Amygdala (tissue), 56 donors: ENCODE data around the gene FGD6.
"Not testable (repeated sequence)": the region's sequence is repeated elsewhere in the genome, so short reads cannot be mapped to it uniquely, and the experiment has no call there.

Experiments
- DNase-seq, 56 donors: peaks; one replicate each; lab custom pipeline; 2025; lab: John Stamatoyannopoulos, UW

FGD6 gene

DNA sequence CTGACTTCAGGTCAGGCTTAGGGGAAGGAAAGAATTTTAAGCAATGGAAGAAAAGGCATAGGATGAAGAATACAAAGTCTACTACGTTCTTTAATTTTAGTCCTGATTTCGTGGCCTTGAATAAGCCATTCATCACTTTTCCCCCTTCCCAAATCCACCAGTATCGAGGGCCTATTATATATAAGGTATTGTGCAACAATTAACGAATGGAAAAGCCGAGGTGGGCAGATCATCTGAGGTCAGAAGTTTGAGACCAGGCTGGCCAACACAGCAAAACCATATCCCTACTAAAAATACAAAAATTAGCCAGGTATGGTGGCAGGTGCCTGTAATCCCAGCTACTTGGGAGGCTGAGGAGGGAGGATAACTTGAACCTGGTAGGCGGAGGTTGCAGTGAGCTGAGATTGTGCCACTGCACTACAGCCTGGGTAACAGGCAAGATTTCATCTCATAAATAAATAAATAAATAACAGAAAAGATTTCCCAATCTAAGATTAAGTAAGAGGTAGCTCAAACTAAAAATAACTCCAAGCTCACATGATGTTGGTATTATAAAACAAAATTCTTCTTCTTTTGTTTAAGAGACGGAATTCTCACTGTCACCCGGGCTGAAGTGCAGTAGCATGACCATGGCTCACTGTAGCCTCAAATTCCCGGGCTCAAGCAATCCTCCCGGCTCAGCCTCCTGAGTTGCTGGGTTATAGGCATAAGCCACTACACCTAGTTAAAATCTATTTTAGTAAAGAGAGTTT is 85.5 kb downstream of the FGD6 start:
- no peak for DNase-seq

GRCh38 chr12:95130096-95130495 is 87.2 kb downstream of the FGD6 start:
- DNase-seq: no peak

DNA sequence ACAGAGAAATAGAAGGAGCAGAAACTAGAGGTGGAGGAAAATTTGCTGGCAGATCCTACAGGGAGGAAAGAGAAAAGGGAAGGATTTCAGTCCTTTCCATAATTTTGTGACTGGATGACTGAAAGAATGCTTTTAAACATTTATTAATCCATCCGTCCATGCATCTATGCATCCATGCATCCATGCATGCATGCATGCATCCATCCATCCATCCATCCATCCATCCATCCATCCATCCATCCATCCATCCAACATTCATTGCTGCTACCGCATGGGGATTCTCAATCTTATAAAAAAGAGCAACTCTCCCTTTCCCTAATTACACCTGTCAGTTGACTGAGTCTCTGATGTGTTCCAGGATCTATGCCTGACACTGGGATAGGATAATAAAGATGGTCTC is 88.2 kb downstream of the FGD6 start:
- DNase-seq: no peak

GRCh38 chr12:95126736-95127135 is 90.5 kb downstream of the FGD6 start:
- no peak for DNase-seq

GRCh38 chr12:95126076-95126475 is 91.2 kb downstream of the FGD6 start:
- no peak for DNase-seq

- no peak for DNase-seq
Observed at GRCh38 chr12:95124106-95124505, 93.2 kb downstream of the FGD6 start.

DNA sequence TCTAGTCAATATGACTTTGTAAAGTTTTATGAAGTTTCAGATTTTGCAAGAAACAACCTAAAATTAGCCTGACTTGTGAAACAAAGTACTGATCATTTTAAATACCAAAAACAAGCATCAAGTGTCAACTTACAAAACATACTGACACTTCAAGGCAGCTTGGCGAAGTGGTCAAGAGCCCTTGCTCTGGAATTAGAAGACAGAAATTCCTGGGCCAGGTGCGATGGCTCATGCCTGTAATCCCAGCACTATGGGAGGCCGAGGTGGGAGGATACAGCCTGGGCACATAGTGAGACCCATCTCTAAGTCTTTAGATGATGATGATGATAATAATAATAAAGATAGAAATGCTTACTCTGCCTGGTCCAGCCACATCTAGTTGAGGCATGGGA is 98.5 kb downstream of the FGD6 start:
- no peak for DNase-seq

- no peak for DNase-seq
Observed at GRCh38 chr12:95118138-95118787, 99.0 kb downstream of the FGD6 start.

DNA sequence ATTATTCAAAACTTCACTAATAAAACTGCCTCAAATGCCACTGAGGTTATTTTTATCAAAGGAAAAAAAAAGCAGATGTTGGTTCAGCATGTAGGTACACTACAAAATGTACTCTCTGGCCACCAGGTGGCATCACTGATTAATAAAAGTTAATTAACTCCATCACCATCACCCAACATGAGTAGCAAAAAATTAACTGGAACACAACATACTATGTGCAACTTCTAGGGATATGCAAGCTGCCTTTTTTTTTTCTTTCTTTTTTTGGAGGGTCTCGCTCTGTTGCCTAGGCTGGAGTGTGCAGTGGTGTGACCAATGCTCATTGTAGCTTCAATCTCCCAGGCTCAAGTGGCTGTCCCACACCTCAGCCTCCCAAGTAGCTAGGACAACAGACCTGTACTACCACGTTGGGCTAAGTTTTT is 100.1 kb downstream of the FGD6 start:
- DNase-seq: peak in 30 of 56 donors; percentile 0 to 76 (median 22)

GRCh38 chr12:95116773-95117172 is 100.5 kb downstream of the FGD6 start:
- DNase-seq: no peak

- no peak for DNase-seq
Observed at GRCh38 chr12:95116341-95116740, 100.9 kb downstream of the FGD6 start.

DNA sequence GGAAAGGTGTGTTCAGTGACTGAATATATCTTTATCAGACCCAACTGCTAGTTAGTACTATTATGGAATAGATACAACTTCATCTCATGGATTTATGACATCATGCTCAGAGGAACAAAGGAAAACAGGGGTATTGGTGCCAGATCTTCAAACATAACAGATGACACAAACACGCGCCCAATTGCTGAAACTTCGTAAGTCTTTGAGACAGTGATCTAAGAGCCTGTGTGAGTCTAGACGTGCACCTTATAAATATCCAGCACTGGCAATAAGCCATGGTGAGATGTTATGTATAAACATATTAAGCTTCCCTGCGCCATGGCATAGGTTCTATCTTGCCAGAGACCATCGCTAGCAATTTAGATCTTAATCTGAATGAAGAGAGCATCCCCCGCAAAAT is 101.6 kb downstream of the FGD6 start:
- no peak for DNase-seq

DNA sequence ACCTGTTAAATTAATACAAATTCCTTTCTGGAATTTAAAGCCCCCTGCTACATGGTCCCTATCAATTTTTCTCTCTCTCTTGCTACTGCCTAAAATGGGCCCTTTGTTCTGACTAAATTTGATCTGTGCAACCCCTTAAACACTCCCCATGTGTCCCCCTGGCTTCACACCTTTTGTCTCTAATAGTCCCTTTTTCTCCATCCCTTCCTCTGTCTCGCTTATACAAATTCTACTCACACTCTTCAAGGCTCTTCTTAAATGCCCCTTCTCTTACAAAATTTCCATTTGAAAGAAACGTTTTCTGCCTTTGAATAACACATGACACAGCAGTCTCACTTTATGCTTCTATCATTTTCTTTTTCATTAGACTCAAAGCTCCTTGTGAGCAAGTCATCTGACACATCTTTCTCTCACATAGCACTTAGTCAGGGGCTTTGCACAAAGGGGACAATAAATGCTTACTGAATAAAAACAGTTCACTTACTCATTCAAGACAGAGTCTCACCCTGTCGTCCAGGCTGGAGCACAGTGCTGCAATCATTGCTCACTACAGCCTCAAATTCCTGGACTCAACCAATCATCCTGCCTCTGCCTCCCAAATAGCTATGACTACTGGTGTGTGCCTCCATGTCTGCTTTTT is 102.4 kb downstream of the FGD6 start:
- DNase-seq: peak in 1 of 56 donors; percentile 1

DNA sequence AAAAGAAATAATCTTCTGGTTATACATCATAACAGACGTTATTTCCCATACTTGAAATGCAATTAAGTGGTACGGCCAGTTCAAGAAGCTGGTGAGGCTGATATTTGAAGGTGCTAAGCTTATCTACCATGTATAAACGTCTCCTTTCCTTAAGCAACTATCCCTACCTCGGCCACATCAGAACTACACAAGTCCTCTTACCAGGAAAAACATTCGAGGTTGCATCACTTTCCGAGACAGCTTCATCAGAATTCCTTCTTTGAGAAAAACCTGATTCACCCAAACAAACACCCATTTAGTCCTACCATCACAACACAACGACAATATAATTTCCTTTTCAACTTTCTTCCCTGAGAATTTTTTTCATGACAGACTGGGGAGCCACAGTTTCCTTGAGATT is 109.9 kb downstream of the FGD6 start:
- no peak for DNase-seq

DNA sequence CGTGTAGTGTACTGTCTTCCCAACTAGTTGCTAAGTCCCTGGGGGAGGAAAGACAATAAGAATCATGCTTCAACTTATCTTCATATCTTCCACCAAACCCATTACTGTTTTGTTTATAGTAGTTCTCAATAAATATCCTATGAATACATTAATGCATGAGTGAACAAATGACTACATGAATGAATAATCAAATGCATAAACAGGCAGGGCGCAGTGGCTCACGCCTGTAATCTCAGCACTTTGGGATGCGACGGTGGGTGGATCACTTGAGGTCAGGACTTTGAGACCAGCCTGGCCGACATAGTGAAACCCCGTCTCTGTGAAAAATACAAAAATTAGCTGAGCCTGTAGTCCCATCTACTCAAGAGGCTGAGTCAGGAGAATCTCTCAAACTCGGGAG is 111.7 kb downstream of the FGD6 start:
- DNase-seq: no peak

GRCh38 chr12:95104919-95105452 is 112.3 kb downstream of the FGD6 start:
- DNase-seq: no peak

GRCh38 chr12:95102916-95103671 is 114.2 kb downstream of the FGD6 start:
- DNase-seq: no peak

- DNase-seq: not testable (repeated sequence)
Observed at GRCh38 chr12:95101957-95102356, 115.3 kb downstream of the FGD6 start.

- DNase-seq: no peak
Observed at GRCh38 chr12:95100264-95101190, 116.7 kb downstream of the FGD6 start.
